HEK293T (cell line): Measurements from ENCODE around the gene GKAP1.

ENCODE experiments used
- CTCF ChIA-PET: fragments of 350-600 bp; formaldehyde crosslinking; extraction: SDS; loops from one replicate; lab custom pipeline; 2021; ENCODE audit warnings: antibody characterized with exemption, inconsistent platforms; lab: Yijun Ruan, JAX
- POLR2A ChIA-PET: fragments of 350-600 bp; formaldehyde crosslinking; extraction: SDS; loops from one replicate; lab custom pipeline; 2020; ENCODE audit warnings: antibody characterized with exemption, inconsistent platforms; lab: Yijun Ruan, JAX
- DNase-seq: peaks from one replicate; pipeline ENCODE4 v3.0.0; 2012; ENCODE audit warnings: mixed read lengths; ENCODE audit errors: extremely low spot score
- ARNT ChIP-seq: fragments of 450-650 bp; IDR thresholded peaks from 2 replicates; pipeline ENCODE4 v1.6.1; 2017; ENCODE audit warnings: mild to moderate bottlenecking
- BHLHE40 ChIP-seq: fragments of 450-650 bp; IDR thresholded peaks from 2 replicates; pipeline ENCODE4 v1.6.1; 2016; ENCODE audit warnings: mild to moderate bottlenecking, moderate library complexity, borderline replicate concordance
- CTBP1 ChIP-seq: fragments of 450-650 bp; IDR thresholded peaks from 2 replicates; pipeline ENCODE4 v1.6.1; 2016; ENCODE audit warnings: borderline replicate concordance
- ELF4 ChIP-seq: fragments of 450-650 bp; IDR thresholded peaks from 2 replicates; pipeline ENCODE4 v1.6.1; 2017; ENCODE audit warnings: antibody characterized with exemption
- FOXA1 ChIP-seq: fragments of 450-650 bp; IDR thresholded peaks from 2 replicates; pipeline ENCODE4 v1.6.1; 2016; ENCODE audit warnings: mild to moderate bottlenecking
- FOXK2 ChIP-seq: fragments of 450-650 bp; IDR thresholded peaks from 2 replicates; pipeline ENCODE4 v1.6.1; 2016; ENCODE audit warnings: mild to moderate bottlenecking
- FOXM1 ChIP-seq: fragments of 450-650 bp; IDR thresholded peaks from 2 replicates; pipeline ENCODE4 v1.6.1; 2017; ENCODE audit warnings: mild to moderate bottlenecking, borderline replicate concordance
- HDGF ChIP-seq: fragments of 450-650 bp; IDR thresholded peaks from 2 replicates; pipeline ENCODE4 v1.6.1; 2017; ENCODE audit warnings: antibody characterized with exemption, borderline replicate concordance
- L3MBTL2 ChIP-seq: fragments of 450-650 bp; conservative IDR thresholded peaks from 2 replicates; pipeline ENCODE4 v1.6.1; 2016; ENCODE audit warnings: mild to moderate bottlenecking
- LEF1 ChIP-seq: fragments of 450-650 bp; IDR thresholded peaks from 2 replicates; pipeline ENCODE4 v1.6.1; 2017; ENCODE audit warnings: mild to moderate bottlenecking, borderline replicate concordance
- NFRKB ChIP-seq: fragments of 450-650 bp; IDR thresholded peaks from 2 replicates; pipeline ENCODE4 v1.6.1; 2016; ENCODE audit warnings: mild to moderate bottlenecking, moderate library complexity
- PKNOX1 ChIP-seq: fragments of 450-650 bp; IDR thresholded peaks from 2 replicates; pipeline ENCODE4 v1.6.1; 2016
- SP1 ChIP-seq: fragments of 450-650 bp; IDR thresholded peaks from 2 replicates; pipeline ENCODE4 v1.6.1; 2017
- SUZ12 ChIP-seq: fragments of 450-650 bp; IDR thresholded peaks from 2 replicates; pipeline ENCODE4 v1.6.1; 2016; ENCODE audit warnings: mild to moderate bottlenecking
- TARDBP ChIP-seq: fragments of 450-650 bp; IDR thresholded peaks from 2 replicates; pipeline ENCODE4 v1.6.1; 2016
- ZNF384 ChIP-seq: fragments of 450-650 bp; IDR thresholded peaks from 2 replicates; pipeline ENCODE4 v1.6.1; 2016

Gene GKAP1

GRCh38 chr9:83794051-83794450, 23.5 kb downstream of the GKAP1 start:
- TF ChIP-seq FOXA1 (no peak), SP1 (no peak), NFRKB (no peak)
- DNase-seq: no peak
- CTCF ChIA-PET: no interaction called here
- POLR2A ChIA-PET: no interaction called here

GRCh38 chr9:83792746-83793145, 24.8 kb downstream of the GKAP1 start:
- ChIA-PET POLR2A (no interaction called here), CTCF (no interaction called here)
- TF ChIP-seq CTBP1: no peak
- no peak for TF ChIP-seq ARNT
- no peak for TF ChIP-seq ZNF384
- no peak for TF ChIP-seq ELF4
- TF ChIP-seq FOXA1: no peak
- no peak for TF ChIP-seq L3MBTL2
- TF ChIP-seq FOXK2: no peak
- no peak for DNase-seq

GRCh38 chr9:83778164-83778563, 39.4 kb downstream of the GKAP1 start:
- ChIA-PET CTCF (no interaction called here), POLR2A (no interaction called here)
- no peak for DNase-seq
- TF ChIP-seq ELF4 (no peak), SP1 (no peak), TARDBP (no peak), L3MBTL2 (no peak), HDGF (no peak), SUZ12 (no peak), PKNOX1 (no peak), ZNF384 (no peak), CTBP1 (no peak), NFRKB (no peak), BHLHE40 (no peak)

GRCh38 chr9:83775932-83776331, 41.6 kb downstream of the GKAP1 start:
- ChIA-PET POLR2A (no interaction called here), CTCF (no interaction called here)
- no peak for DNase-seq
- TF ChIP-seq SP1 (no peak), BHLHE40 (no peak), HDGF (no peak), NFRKB (no peak), LEF1 (no peak), FOXM1 (no peak), FOXK2 (no peak), SUZ12 (no peak), CTBP1 (no peak), ZNF384 (no peak), ARNT (no peak), TARDBP (no peak), L3MBTL2 (no peak)

- TF ChIP-seq FOXA1 (no peak), ZNF384 (no peak), CTBP1 (no peak), SUZ12 (no peak), LEF1 (no peak), L3MBTL2 (no peak), NFRKB (no peak), SP1 (no peak), FOXM1 (no peak), ELF4 (no peak), PKNOX1 (no peak), ARNT (no peak), HDGF (no peak), FOXK2 (no peak), TARDBP (no peak), BHLHE40 (no peak)
- POLR2A ChIA-PET: no interaction called here
- CTCF ChIA-PET: no interaction called here
Observed at GRCh38 chr9:83772860-83773259, 44.7 kb downstream of the GKAP1 start.

GRCh38 chr9:83765376-83765775, 52.2 kb downstream of the GKAP1 start:
- POLR2A ChIA-PET: no interaction called here
- CTCF ChIA-PET: no interaction called here
- TF ChIP-seq FOXK2: no peak
- TF ChIP-seq ZNF384: no peak
- no peak for TF ChIP-seq ARNT
- no peak for TF ChIP-seq L3MBTL2
- no peak for TF ChIP-seq BHLHE40
- no peak for TF ChIP-seq SUZ12
- TF ChIP-seq ELF4: no peak
- no peak for TF ChIP-seq FOXM1
- TF ChIP-seq HDGF: no peak
- TF ChIP-seq SP1: no peak
- no peak for TF ChIP-seq FOXA1
- no peak for TF ChIP-seq NFRKB
- TF ChIP-seq LEF1: no peak
- no peak for TF ChIP-seq TARDBP
- no peak for TF ChIP-seq PKNOX1
- TF ChIP-seq CTBP1: no peak
- DNase-seq: no peak

More at GRCh38 chr9:83772860-83773259, 44.7 kb downstream of the GKAP1 start:
- DNase-seq: no peak
